Stimulated activated memory B cell treated with anti-CD40 and anti-IgM and Interleukin-4, amounts not matched to agents 10 μg/mL and 1 μg/mL and 100 μg/mL, for 72 hours (primary cell): ENCODE measurements around the gene ARF3.
A peak's percentile ranks its signal among the peaks of the same experiment; 100 is the strongest.

Source experiments
- ATAC-seq: fragments of 150-1000 bp; cut with Tn5 transposase; 2 replicates; pipeline ENCODE4 v1.10.0; 2021
- H3K27ac Mint-ChIP-seq: one replicate; pipeline ENCODE4 v1.8.0; 2022; ENCODE audit warnings: mild to moderate bottlenecking, mixed read lengths
- H3K27me3 Mint-ChIP-seq: one replicate; pipeline ENCODE4 v1.8.0; 2022; ENCODE audit warnings: mixed read lengths
- H3K36me3 Mint-ChIP-seq: one replicate; pipeline ENCODE4 v1.8.0; 2022; ENCODE audit warnings: mixed read lengths
- H3K4me1 Mint-ChIP-seq: one replicate; pipeline ENCODE4 v1.8.0; 2022; ENCODE audit warnings: mixed read lengths
- H3K4me3 Mint-ChIP-seq: one replicate; pipeline ENCODE4 v1.8.0; 2022; ENCODE audit warnings: mild to moderate bottlenecking, moderate library complexity, mixed read lengths
- H3K9me3 Mint-ChIP-seq: one replicate; pipeline ENCODE4 v1.8.0; 2022; ENCODE audit warnings: mixed read lengths

Gene ARF3

GRCh38 chr12:48988030-48988649, 30.9 kb upstream of the ARF3 start:
- Mint-ChIP-seq H3K27ac (no peak overlapping the region), H3K27me3 (peaks cover 57% of the 10 kb centered on the region), H3K9me3 (no peaks in the 10 kb centered on the region), H3K4me1 (peaks cover 14% of the 10 kb centered on the region), H3K36me3 (no peaks in the 10 kb centered on the region), H3K4me3 (no peak overlapping the region)
- ATAC-seq: peak; percentile 60

DNA sequence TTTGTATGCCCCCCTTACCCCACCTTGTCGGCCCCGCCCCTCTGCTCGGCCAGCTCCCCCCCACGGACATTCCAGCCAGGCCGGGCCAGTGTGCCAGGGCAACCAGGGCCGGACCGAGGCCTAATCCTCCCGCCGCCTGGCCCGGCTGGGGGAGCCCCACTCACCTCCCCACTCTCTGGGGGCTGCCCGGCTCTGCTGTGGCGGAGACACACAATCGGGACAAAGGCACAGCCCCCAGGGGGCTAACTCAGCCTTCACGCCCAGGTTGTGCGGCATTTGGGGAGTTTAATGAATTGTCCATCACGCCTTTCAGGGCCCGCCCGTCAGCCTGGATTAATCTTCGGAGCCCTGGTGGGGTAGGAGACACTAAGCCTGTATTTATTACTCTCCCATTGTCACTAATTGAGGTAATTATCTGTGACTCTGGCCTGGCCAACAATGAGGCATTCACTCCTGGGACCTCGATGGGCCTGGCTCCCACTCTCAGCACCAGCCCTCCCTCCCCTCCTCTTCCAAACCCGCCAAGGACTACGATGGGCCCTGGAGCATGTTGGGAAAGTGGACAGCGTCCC, 29.5 kb upstream of the ARF3 start:
- Mint-ChIP-seq H3K9me3 (no peaks in the 10 kb centered on the region), H3K36me3 (no peaks in the 10 kb centered on the region), H3K27ac (no peak overlapping the region), H3K4me3 (no peak overlapping the region), H3K27me3 (peaks cover 67% of the 10 kb centered on the region), H3K4me1 (peaks cover 23% of the 10 kb centered on the region)
- no peak for ATAC-seq

- Mint-ChIP-seq H3K27ac (no peak overlapping the region), H3K9me3 (no peaks in the 10 kb centered on the region), H3K4me1 (peaks cover 29% of the 10 kb centered on the region), H3K36me3 (no peaks in the 10 kb centered on the region), H3K4me3 (no peak overlapping the region), H3K27me3 (peaks cover 71% of the 10 kb centered on the region)
- no peak for ATAC-seq
Observed at GRCh38 chr12:48985901-48986300, 28.6 kb upstream of the ARF3 start.

DNA sequence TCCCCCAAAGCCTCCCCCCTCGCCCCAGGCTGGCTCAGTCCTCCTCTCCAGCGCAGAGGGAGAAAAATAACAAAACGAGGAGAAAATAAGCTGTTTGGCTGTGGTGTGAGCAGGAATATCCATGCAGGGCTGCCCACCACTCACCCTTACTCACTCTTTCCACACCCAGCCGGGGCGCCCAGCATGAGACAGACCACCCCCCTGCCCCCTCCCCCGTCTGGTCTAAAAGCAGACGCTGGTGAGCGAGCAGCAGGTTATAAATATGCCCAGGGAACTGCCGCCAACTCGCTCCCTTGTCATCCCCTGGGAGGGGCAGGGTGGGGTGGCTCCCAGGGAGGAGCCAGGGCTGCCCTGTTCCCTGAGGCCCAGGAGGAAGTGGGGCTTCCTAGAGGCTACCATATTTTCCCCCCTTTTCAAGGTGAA, 28.2 kb upstream of the ARF3 start:
- H3K9me3 Mint-ChIP-seq: no peaks in the 10 kb centered on the region
- H3K4me1 Mint-ChIP-seq: peaks cover 30% of the 10 kb centered on the region
- no peak for ATAC-seq
- H3K36me3 Mint-ChIP-seq: no peaks in the 10 kb centered on the region
- no peak overlapping the region for H3K27ac Mint-ChIP-seq
- no peak overlapping the region for H3K4me3 Mint-ChIP-seq
- peaks cover 71% of the 10 kb centered on the region for H3K27me3 Mint-ChIP-seq

GRCh38 chr12:48982397-48983080, 25.3 kb upstream of the ARF3 start:
- no peaks in the 10 kb centered on the region for H3K9me3 Mint-ChIP-seq
- ATAC-seq: no peak
- H3K4me3 Mint-ChIP-seq: peak overlapping the region; percentile 11
- no peaks in the 10 kb centered on the region for H3K36me3 Mint-ChIP-seq
- H3K27me3 Mint-ChIP-seq: peaks cover 65% of the 10 kb centered on the region
- H3K27ac Mint-ChIP-seq: peak overlapping the region; percentile 29
- peaks cover 56% of the 10 kb centered on the region for H3K4me1 Mint-ChIP-seq

GRCh38 chr12:48981757-48982157, 24.5 kb upstream of the ARF3 start:
- no peaks in the 10 kb centered on the region for H3K9me3 Mint-ChIP-seq
- H3K4me1 Mint-ChIP-seq: peaks cover 64% of the 10 kb centered on the region
- H3K36me3 Mint-ChIP-seq: no peaks in the 10 kb centered on the region
- ATAC-seq: no peak
- peak overlapping the region; percentile 29 for H3K27ac Mint-ChIP-seq
- H3K4me3 Mint-ChIP-seq: peak overlapping the region; percentile 55
- H3K27me3 Mint-ChIP-seq: peaks cover 65% of the 10 kb centered on the region

DNA sequence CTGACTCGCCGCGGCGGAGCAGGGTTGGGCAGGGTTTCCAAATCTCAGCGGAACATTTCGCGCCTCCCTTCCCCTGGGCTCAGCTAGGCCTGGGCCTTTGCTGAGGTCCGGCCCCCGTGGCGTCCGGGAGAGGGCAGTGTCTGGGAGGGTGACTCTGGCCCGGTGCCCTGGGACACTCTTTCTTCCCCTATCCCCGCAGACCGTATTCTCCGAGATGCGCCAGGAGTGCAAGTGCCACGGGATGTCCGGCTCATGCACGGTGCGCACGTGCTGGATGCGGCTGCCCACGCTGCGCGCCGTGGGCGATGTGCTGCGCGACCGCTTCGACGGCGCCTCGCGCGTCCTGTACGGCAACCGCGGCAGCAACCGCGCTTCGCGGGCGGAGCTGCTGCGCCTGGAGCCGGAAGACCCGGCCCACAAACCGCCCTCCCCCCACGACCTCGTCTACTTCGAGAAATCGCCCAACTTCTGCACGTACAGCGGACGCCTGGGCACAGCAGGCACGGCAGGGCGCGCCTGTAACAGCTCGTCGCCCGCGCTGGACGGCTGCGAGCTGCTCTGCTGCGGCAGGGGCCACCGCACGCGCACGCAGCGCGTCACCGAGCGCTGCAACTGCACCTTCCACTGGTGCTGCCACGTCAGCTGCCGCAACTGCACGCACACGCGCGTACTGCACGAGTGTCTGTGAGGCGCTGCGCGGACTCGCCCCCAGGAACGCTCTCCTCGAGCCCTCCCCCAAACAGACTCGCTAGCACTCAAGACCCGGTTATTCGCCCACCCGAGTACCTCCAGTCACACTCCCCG, 23.9 kb upstream of the ARF3 start:
- no peaks in the 10 kb centered on the region for H3K9me3 Mint-ChIP-seq
- peaks cover 64% of the 10 kb centered on the region for H3K27me3 Mint-ChIP-seq
- peaks cover 63% of the 10 kb centered on the region for H3K4me1 Mint-ChIP-seq
- H3K27ac Mint-ChIP-seq: peak overlapping the region; percentile 54
- ATAC-seq: no peak
- peak overlapping the region; percentile 78 for H3K4me3 Mint-ChIP-seq
- no peaks in the 10 kb centered on the region for H3K36me3 Mint-ChIP-seq

GRCh38 chr12:48980389-48980952, 23.2 kb upstream of the ARF3 start:
- Mint-ChIP-seq H3K27ac (peak overlapping the region; percentile 54), H3K4me3 (peak overlapping the region; percentile 78), H3K36me3 (no peaks in the 10 kb centered on the region), H3K9me3 (no peaks in the 10 kb centered on the region), H3K4me1 (peaks cover 56% of the 10 kb centered on the region), H3K27me3 (peaks cover 64% of the 10 kb centered on the region)
- ATAC-seq: no peak

DNA sequence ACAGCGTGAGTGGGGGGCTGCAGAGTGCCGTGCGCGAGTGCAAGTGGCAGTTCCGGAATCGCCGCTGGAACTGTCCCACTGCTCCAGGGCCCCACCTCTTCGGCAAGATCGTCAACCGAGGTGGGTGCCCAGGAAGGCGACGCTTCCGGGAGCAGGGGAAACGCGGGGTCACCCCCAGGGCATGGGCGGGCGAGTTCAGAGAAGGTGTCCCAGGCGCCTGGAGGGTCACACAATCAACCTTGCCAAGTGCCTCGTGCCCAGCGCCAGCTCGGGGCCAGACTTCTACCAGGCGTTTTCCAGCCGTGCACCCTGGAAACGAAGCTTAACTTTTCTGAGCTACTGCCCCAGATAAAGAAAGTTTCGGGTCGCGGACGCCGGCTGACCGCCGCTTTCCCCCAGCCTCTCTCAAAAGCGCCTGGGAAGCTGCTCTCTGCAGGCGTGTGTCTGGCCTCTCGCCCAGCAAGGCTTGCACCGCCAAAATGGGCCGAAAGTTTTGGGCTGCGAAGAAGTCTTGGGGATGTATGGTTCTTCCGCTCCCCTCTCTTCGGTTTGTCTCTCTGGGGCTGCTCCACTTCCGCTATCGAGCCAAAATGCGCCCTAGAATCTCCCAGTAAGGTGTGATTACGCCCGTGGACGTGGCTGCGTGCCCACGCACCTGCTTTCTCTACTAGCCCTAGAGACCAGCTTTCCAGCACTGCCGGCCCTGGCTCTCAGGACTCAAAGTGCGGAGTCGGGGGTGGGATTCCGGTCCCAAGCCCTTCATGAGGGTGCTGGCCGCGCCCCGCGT, 22.5 kb upstream of the ARF3 start:
- peak overlapping the region; percentile 78 for H3K4me3 Mint-ChIP-seq
- H3K9me3 Mint-ChIP-seq: no peaks in the 10 kb centered on the region
- H3K36me3 Mint-ChIP-seq: no peaks in the 10 kb centered on the region
- H3K4me1 Mint-ChIP-seq: peaks cover 56% of the 10 kb centered on the region
- peak overlapping the region; percentile 54 for H3K27ac Mint-ChIP-seq
- H3K27me3 Mint-ChIP-seq: peaks cover 71% of the 10 kb centered on the region
- ATAC-seq: no peak

DNA sequence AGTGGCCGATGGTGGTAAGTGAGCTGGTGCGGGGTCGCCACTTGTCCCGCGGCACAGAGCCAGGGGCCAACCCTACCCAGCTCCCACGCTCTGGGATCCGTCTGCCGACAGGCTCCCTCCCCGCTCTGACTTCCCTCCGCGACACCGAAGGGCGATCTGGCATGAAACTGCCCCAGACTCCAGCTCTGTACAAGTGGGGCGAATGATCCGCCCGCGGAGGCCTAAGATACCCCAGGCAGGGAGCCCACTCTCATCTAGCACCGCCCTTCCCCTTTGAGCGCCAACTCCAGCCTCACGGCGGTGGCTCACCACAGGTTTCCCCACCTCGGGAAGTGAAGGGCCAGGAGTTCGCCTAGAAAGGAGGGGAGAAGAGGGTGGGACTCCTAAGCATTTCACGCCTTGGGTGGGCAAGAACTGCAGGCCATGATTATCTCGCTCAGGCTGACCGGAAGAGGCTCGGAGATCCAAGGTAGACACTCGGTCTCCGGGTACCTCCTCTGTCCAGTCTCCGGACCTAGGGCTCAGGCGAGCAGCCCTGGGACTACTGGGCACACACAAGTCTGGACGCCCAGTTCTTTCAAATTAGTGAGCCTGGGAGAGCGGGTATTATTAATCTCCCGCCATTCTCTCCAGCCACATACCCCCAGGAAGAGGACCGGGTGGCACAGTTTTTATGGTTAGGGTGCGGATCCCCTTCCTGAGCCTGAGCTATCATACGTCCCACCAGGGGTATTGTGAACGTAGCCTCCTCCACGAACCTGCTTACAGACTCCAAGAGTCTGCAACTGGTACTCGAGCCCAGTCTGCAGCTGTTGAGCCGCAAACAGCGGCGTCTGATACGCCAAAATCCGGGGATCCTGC, 21.7 kb upstream of the ARF3 start:
- peak overlapping the region; percentile 78 for H3K4me3 Mint-ChIP-seq
- peak overlapping the region; percentile 54 for H3K27ac Mint-ChIP-seq
- H3K9me3 Mint-ChIP-seq: no peaks in the 10 kb centered on the region
- H3K27me3 Mint-ChIP-seq: peaks cover 79% of the 10 kb centered on the region
- peaks cover 56% of the 10 kb centered on the region for H3K4me1 Mint-ChIP-seq
- no peaks in the 10 kb centered on the region for H3K36me3 Mint-ChIP-seq
- ATAC-seq: no peak

GRCh38 chr12:48978291-48978740, 21.0 kb upstream of the ARF3 start, which contains the start of gene WNT1:
Gene WNT1, plus strand, starts transcription at chr12:48978322. Its CDS starts 329 bp downstream, at chr12:48978651.
- Mint-ChIP-seq H3K27ac (peak within 1 kb of the TSS; percentile 58), H3K27me3 (peaks cover 86% of the 10 kb centered on the region), H3K4me1 (peaks cover 61% of the 10 kb centered on the region), H3K4me3 (peak within 1 kb of the TSS; percentile 78), H3K36me3 (no peaks in the 10 kb centered on the region), H3K9me3 (no peaks in the 10 kb centered on the region)
- no peak for ATAC-seq

- peak; percentile 82 for ATAC-seq
- Mint-ChIP-seq H3K27ac (peak overlapping the region; percentile 58), H3K36me3 (no peaks in the 10 kb centered on the region), H3K4me3 (peak overlapping the region; percentile 65), H3K27me3 (peaks cover 91% of the 10 kb centered on the region), H3K4me1 (peaks cover 65% of the 10 kb centered on the region), H3K9me3 (no peaks in the 10 kb centered on the region)
Observed at GRCh38 chr12:48977290-48978281, 20.3 kb upstream of the ARF3 start.
